Subcutaneous abdominal adipose tissue (tissue), 5 donors: ENCODE measurements around the gene TAOK3.

Experiments used
- H3K27ac ChIP-seq: one replicate; pipeline ENCODE4 v1.7.0; 2013; ENCODE audit warnings: low read depth, mild to moderate bottlenecking, inconsistent platforms, low read length, moderate library complexity
- H3K27me3 ChIP-seq, 5 donors: one replicate each; pipeline ENCODE4 v1.7.0; 2013; ENCODE audit warnings: low read length in 5 of 5, inconsistent platforms in 1 of 5; ENCODE audit not compliant: control insufficient read depth in 5 of 5, insufficient read depth in 4 of 5
- H3K36me3 ChIP-seq, 5 donors: one replicate each; pipeline ENCODE4 v1.7.0; 2013; ENCODE audit warnings: low read length in 5 of 5; ENCODE audit not compliant: control insufficient read depth in 5 of 5, insufficient read depth in 5 of 5
- H3K4me1 ChIP-seq, 5 donors: one replicate each; pipeline ENCODE4 v1.7.0; 2013; ENCODE audit warnings: low read length in 5 of 5, mild to moderate bottlenecking in 3 of 5, moderate library complexity in 1 of 5; ENCODE audit not compliant: control insufficient read depth in 5 of 5, insufficient read depth in 5 of 5
- H3K4me3 ChIP-seq, 5 donors: one replicate each; pipeline ENCODE4 v1.7.0; 2013; ENCODE audit warnings: low read length in 5 of 5, low read depth in 1 of 5
- H3K9ac ChIP-seq, 5 donors: one replicate each; pipeline ENCODE4 v1.7.0; 2013; ENCODE audit warnings: low read length in 5 of 5, mild to moderate bottlenecking in 4 of 5, moderate library complexity in 3 of 5
- H3K9me3 ChIP-seq, 5 donors: one replicate each; pipeline ENCODE4 v1.7.0; 2013; ENCODE audit warnings: low read length in 5 of 5; ENCODE audit not compliant: control insufficient read depth in 5 of 5
- donor health status: healthy.
- donor health status: healthy.
- donor health status: healthy.
- donor health status: healthy.
- donor health status: healthy.

The TAOK3 gene

DNA sequence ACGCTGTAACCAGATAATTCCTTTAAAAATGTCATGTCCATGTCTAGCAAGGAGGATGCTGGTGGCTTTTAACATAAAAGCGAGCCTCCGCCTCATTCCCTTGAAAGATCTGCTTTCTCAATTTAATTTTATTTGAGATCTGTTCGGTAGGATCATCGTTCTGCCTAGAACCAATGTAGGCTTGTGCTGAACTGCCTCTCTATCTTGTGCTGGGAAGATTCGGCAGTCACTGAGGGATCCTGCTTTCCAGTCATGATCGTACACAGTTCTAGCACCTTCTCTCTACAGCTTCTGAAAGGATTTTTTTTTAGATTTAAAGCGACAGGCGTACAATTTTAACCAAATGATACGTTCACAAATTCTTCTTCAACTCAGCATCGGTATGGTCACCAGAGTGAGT is 182.4 kb downstream of the TAOK3 start:
- Histone ChIP-seq H3K9ac (peak overlapping the region in 4 of 5 donors; percentile 18 to 74 (median 53)), H3K27ac (peak overlapping the region; percentile 61)

DNA sequence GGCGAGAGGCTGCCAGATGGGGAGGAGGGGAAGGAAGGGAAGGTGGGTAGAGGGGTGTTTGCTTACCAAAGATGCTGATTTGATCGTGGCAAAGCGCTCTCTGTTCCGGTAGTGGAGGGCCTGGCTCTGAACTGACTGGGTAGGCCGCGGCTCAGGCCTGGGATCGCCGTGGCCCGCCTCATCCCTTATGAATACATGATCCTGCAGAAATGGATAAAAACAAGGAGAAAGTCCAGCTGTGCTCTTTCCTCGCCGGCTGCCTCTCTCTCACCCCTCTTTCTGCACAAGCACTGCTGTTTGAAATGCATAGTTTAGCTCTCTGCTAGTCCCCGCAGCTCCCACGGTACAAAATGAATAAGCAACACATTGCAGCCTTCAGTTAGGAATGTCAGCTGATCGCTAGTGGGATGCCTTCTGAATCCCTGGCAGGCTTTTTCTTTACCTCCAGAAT is 182.9 kb downstream of the TAOK3 start:
- Histone ChIP-seq H3K4me3 (peak overlapping the region; percentile 36 to 72 (median 56)), H3K9ac (peak overlapping the region; percentile 18 to 74 (median 48)), H3K27ac (peak overlapping the region; percentile 61), H3K9me3 (no peaks in the 10 kb centered on the region), H3K4me1 (peaks cover 0 to 45% (median 22%) of the 10 kb centered on the region in 5 donors), H3K27me3 (no peaks in the 10 kb centered on the region), H3K36me3 (peaks cover 0 to 24% (median 0%) of the 10 kb centered on the region in 5 donors)

More for the DNA sequence above, 182.4 kb downstream of the TAOK3 start:
- H3K27me3 ChIP-seq, result no peaks in the 10 kb centered on the region
- H3K4me1 ChIP-seq, result peaks cover 0 to 45% (median 22%) of the 10 kb centered on the region in 5 donors
- peaks cover 0 to 25% (median 2%) of the 10 kb centered on the region in 5 donors for H3K36me3 ChIP-seq
- H3K9me3 ChIP-seq, result no peaks in the 10 kb centered on the region
- peak overlapping the region; percentile 36 to 72 (median 56) for H3K4me3 ChIP-seq

DNA sequence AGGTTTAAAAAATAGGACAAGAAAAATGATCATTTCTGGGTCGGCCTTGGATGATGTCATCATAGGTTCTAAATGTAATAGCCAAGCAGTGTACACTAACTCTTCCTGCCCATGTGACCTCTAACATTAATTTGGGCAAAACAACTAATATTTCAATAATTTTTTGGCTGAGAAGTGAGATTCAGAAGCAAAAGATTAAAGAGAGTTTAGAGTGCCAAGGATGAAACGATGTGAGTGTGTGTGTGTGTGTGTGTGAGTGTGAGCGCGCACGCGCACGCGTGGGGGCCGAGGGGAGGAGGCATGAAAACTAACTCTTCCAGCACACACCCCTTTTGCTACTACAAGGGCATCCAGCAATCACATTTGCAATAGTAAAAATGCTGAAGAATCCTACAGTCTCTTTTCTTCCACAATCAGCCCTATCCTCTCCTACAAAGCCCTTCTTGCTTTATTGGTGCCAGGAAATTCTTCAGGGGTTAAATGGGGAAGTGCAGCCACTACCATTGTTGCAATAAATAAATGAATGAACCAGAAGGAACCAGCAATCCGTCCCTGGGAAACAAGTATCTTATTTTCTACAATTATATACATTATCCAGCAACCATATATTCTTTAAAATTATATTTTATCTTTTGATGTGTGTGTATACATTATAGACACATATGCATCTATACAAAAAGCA is 183.9 kb downstream of the TAOK3 start:
- Histone ChIP-seq H3K4me3 (peak overlapping the region in 4 of 5 donors; percentile 8 to 42 (median 33)), H3K9me3 (no peaks in the 10 kb centered on the region), H3K36me3 (peaks cover 0 to 17% (median 0%) of the 10 kb centered on the region in 5 donors), H3K27ac (peak overlapping the region; percentile 61), H3K27me3 (no peaks in the 10 kb centered on the region), H3K4me1 (peaks cover 0 to 45% (median 23%) of the 10 kb centered on the region in 5 donors), H3K9ac (peak overlapping the region in 2 of 5 donors; percentile 52 to 65)

DNA sequence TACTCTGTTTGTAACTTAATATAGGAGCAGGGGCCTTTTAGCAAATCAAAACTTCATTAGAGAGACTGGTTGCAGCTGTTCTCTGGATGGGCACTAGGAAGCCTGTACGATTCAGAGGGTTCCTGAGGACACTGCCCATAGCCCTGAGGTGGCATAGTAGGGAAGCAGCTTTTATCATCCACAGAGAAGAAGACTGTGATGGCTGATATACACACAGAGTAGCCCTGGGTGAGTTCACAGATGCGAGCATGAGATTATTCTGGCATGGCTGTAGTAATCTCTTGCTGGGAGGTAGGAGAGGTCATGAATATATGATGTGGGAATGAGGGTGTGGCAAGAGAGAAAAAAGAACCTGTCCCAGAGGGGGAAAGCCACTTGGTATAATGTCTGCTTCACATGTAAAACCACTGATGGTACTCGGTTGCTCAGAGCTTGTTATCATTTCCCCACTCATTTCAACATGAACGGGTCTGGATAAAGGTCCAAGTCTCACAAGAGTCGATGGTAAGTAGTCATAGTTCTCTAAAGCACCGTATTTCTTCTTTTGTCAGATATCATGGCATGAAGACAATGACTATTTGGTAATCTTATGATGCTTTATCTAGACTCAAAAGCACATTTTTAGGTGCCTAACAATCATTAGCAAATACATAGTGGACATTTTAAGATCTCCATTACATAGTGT is 184.8 kb downstream of the TAOK3 start:
- peaks cover 0 to 10% (median 0%) of the 10 kb centered on the region in 5 donors for H3K36me3 ChIP-seq
- H3K4me3 ChIP-seq, result peak overlapping the region in 1 of 5 donors; percentile 8
- peak overlapping the region in 2 of 5 donors; percentile 52 to 65 for H3K9ac ChIP-seq
- peaks cover 0 to 45% (median 25%) of the 10 kb centered on the region in 5 donors for H3K4me1 ChIP-seq
- H3K27ac ChIP-seq, result peak overlapping the region; percentile 61
- H3K9me3 ChIP-seq, result no peaks in the 10 kb centered on the region
- H3K27me3 ChIP-seq, result no peaks in the 10 kb centered on the region

DNA sequence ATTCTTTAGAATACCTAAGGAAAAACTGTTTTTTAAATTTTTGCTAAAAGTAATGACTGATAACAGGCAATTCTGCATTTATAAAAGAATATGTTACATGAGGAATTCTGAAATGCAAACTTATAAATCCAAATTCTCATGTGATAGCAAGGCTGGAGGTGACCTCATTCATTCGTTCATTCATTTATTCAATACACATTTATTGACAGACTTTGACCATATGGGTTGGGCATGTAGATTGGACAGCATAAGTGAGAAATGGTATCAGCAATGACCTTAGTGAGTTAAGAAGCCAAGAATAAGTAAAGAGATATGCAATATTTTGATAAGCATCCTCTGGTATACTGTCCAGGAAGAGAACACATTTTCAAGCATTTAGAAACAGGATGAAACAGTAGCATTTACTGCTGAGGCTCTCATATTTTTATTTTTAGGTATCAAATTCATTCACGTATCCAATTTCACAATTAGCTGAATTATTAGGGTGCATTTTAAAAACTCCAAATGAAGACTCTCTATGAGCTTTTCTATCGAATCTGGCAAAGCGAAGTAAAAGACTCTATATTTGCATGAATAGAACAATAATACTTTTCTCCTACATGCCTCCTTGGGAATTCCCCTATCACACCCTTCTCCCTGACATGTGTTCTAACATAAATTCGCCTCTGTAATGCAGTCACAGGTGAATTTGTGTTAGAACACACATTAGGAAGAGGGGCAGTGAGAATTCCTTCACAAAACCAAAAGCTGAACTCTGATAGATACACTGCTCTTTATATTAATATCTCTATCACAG is 186.9 kb downstream of the TAOK3 start:
- Histone ChIP-seq H3K4me3 (no peak overlapping the region), H3K27me3 (no peaks in the 10 kb centered on the region), H3K36me3 (peaks cover 0 to 18% (median 6%) of the 10 kb centered on the region in 5 donors), H3K27ac (no peak overlapping the region), H3K4me1 (peaks cover 3 to 45% (median 27%) of the 10 kb centered on the region in 5 donors), H3K9ac (no peak overlapping the region), H3K9me3 (no peaks in the 10 kb centered on the region)

- H3K27ac ChIP-seq, result no peak overlapping the region
These were observed 189.0 kb downstream of the TAOK3 start for GRCh38 chr12:118183711-118184110.

GRCh38 chr12:118183155-118183554 is 189.6 kb downstream of the TAOK3 start:
- Histone ChIP-seq H3K4me3 (no peak overlapping the region), H3K9ac (peak overlapping the region in 2 of 5 donors; percentile 3 to 12), H3K27ac (no peak overlapping the region), H3K36me3 (peaks cover 2 to 30% (median 16%) of the 10 kb centered on the region in 5 donors), H3K27me3 (no peaks in the 10 kb centered on the region), H3K4me1 (peaks cover 3 to 23% (median 7%) of the 10 kb centered on the region in 5 donors), H3K9me3 (no peaks in the 10 kb centered on the region)

More at GRCh38 chr12:118183711-118184110, 189.0 kb downstream of the TAOK3 start:
- Histone ChIP-seq H3K36me3 (peaks cover 2 to 27% (median 16%) of the 10 kb centered on the region in 5 donors), H3K9me3 (no peaks in the 10 kb centered on the region), H3K9ac (no peak overlapping the region), H3K4me1 (peaks cover 3 to 27% (median 13%) of the 10 kb centered on the region in 5 donors), H3K4me3 (no peak overlapping the region), H3K27me3 (no peaks in the 10 kb centered on the region)

- H3K9ac ChIP-seq, result no peak overlapping the region
- no peak overlapping the region for H3K4me3 ChIP-seq
- no peaks in the 10 kb centered on the region for H3K27me3 ChIP-seq
- H3K9me3 ChIP-seq, result no peaks in the 10 kb centered on the region
- H3K27ac ChIP-seq, result no peak overlapping the region
- H3K4me1 ChIP-seq, result no peaks in the 10 kb centered on the region
- H3K36me3 ChIP-seq, result peaks cover 38 to 78% (median 57%) of the 10 kb centered on the region in 5 donors
These were observed 196.8 kb downstream of the TAOK3 start for GRCh38 chr12:118175823-118176447.

DNA sequence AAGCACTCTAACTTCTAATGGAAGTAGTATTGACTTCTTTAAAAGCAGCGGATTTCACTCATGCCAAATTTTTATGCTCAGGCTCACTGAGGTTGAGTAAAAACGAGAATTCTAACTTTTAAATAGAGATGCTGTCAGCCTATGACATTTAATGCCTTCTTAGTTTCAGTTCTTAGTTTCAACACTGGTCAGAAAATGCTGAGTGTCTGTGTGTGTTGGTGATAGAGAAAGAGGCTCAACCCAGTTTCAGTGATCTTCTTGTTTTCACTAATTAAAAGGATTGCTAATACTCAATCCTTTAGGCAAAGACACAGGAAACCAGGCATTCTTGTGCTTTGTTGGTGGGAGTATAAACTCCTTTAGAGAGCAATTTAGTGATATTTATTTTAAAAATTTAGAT is 205.8 kb downstream of the TAOK3 start:
- Histone ChIP-seq H3K27ac (no peak overlapping the region), H3K9ac (no peak overlapping the region), H3K9me3 (no peaks in the 10 kb centered on the region), H3K4me1 (no peaks in the 10 kb centered on the region), H3K36me3 (peaks cover 23 to 58% (median 35%) of the 10 kb centered on the region in 5 donors), H3K4me3 (no peak overlapping the region), H3K27me3 (no peaks in the 10 kb centered on the region)
